HEK293T (cell line): ENCODE results near the gene SERINC3.

Source experiments
- ARNT ChIP-seq: fragments of 450-650 bp; IDR thresholded peaks from 2 replicates; pipeline ENCODE4 v1.6.1; 2017; ENCODE audit warnings: mild to moderate bottlenecking
- ELF4 ChIP-seq: fragments of 450-650 bp; IDR thresholded peaks from 2 replicates; pipeline ENCODE4 v1.6.1; 2017; ENCODE audit warnings: antibody characterized with exemption
- FOXA1 ChIP-seq: fragments of 450-650 bp; IDR thresholded peaks from 2 replicates; pipeline ENCODE4 v1.6.1; 2016; ENCODE audit warnings: mild to moderate bottlenecking
- FOXK2 ChIP-seq: fragments of 450-650 bp; IDR thresholded peaks from 2 replicates; pipeline ENCODE4 v1.6.1; 2016; ENCODE audit warnings: mild to moderate bottlenecking
- HDGF ChIP-seq: fragments of 450-650 bp; IDR thresholded peaks from 2 replicates; pipeline ENCODE4 v1.6.1; 2017; ENCODE audit warnings: antibody characterized with exemption, borderline replicate concordance
- NFRKB ChIP-seq: fragments of 450-650 bp; IDR thresholded peaks from 2 replicates; pipeline ENCODE4 v1.6.1; 2016; ENCODE audit warnings: mild to moderate bottlenecking, moderate library complexity
- SP1 ChIP-seq: fragments of 450-650 bp; IDR thresholded peaks from 2 replicates; pipeline ENCODE4 v1.6.1; 2017
- SUZ12 ChIP-seq: fragments of 450-650 bp; IDR thresholded peaks from 2 replicates; pipeline ENCODE4 v1.6.1; 2016; ENCODE audit warnings: mild to moderate bottlenecking
- TARDBP ChIP-seq: fragments of 450-650 bp; IDR thresholded peaks from 2 replicates; pipeline ENCODE4 v1.6.1; 2016
- ZNF384 ChIP-seq: fragments of 450-650 bp; IDR thresholded peaks from 2 replicates; pipeline ENCODE4 v1.6.1; 2016

GRCh38 chr20:44457016-44457415 lies 64.9 kb downstream of the SERINC3 start:
- no peak for TF ChIP-seq NFRKB
- no peak for TF ChIP-seq HDGF
- TF ChIP-seq ARNT = no peak
- TF ChIP-seq SP1 = no peak
- no peak for TF ChIP-seq ZNF384
- no peak for TF ChIP-seq SUZ12
- no peak for TF ChIP-seq TARDBP
- TF ChIP-seq ELF4 = no peak
- no peak for TF ChIP-seq FOXK2
- no peak for TF ChIP-seq FOXA1
